UCSD-AML1 (cell line): Measurements from ENCODE around the gene CCDC34.
"Not testable (repeated sequence)": the region's sequence is repeated elsewhere in the genome, so short reads cannot be mapped to it uniquely, and the experiment has no call there.

Experiments
- DNase-seq: peaks from one replicate; lab custom pipeline; 2025; ENCODE audit not compliant: unreplicated experiment; lab: John Stamatoyannopoulos, UW

CCDC34 gene

DNA sequence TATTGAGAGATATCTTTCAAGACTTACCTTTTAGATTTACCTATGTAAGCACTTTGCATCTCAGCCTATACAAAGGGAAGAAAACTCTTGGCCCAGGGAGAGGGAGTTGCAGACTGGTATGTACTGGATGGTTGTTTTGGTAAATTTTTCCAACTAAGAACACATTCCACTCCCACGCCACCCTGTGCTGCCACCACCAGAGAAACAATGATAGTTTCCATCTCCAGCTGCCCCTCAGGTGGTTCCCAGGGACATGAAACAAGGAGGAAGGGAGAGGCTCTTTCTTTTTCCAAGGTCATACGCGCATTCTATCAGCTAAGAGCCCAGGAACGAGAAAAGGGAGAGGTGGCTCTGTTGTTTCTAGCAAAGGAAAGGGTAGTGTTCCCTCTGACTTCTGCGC, 34.4 kb downstream of the CCDC34 start:
- no peak for DNase-seq

DNA sequence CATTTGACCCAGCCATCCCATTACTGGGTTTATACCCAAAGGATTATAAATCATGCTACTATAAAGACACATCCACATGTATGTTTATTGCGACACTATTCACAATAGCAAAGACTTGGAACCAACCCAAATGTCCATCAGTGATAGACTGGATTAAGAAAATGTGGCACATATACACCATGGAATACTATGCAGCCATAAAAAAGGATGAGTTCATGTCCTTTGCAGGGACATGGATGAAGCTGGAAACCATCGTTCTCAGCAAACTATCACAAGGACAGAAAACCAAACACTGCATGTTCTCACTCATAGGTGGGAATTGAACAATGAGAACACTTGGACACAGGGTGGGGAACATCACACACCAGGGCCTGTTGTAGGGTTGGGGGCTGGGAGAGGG, 36.0 kb downstream of the CCDC34 start:
- not testable (repeated sequence) for DNase-seq

DNA sequence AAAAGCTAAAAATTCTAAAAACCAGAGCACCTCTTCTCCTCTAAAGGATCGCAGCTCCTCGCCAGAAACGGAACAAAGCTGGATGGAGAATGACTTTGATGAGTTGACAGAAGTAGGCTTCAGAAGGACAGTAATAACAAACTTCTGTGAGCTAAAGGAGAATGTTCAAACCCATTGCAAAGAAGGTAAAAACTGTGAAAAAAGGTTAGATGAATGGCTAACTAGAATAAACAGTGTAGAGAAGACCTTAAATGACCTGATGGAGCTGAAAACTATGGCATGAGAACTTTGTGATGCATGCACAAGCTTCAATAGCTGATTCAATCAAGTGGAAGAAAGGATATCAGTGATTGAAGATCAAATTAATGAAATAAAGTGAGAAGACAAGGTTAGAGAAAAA, 40.8 kb downstream of the CCDC34 start:
- DNase-seq = not testable (repeated sequence)

DNA sequence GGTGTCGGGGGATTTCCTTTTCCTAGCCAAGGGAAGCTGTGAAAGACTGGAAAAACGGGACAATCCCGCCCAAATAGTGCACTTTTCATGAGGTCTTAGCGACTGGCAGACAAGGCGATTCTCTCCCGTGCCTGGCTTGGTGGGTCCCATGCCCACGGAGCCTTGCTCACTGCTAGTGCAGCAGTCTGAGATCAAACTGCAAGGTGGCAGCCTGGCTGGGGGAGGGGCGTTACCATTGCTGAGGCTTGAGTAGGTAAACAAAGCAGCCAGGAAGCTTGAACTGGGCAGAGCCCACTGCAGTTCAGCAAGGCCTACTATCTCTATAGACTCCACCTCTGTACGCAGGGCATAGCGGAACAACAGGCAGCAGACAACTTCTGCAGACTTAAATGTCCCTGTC, 41.7 kb downstream of the CCDC34 start:
- DNase-seq = not testable (repeated sequence)

DNA sequence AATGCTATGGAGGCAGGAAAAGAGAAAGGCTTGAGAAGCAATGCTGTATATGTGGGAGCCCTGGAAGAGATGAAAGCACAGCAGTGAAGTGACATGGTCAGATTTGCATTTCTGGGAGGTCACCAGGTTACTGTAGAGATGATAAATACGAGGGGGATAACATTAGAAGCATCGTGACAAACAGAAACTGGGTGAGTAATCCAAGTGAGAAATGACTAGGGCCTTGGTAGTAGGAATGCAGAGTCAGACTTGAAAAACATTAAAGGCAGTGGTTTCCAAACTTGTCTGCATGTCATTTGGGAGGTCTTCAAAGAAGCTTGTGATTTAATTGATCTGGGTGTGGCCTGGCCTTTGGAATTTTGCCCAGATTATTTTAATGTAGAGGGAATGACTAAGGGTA, 43.9 kb downstream of the CCDC34 start:
- no peak for DNase-seq

DNA sequence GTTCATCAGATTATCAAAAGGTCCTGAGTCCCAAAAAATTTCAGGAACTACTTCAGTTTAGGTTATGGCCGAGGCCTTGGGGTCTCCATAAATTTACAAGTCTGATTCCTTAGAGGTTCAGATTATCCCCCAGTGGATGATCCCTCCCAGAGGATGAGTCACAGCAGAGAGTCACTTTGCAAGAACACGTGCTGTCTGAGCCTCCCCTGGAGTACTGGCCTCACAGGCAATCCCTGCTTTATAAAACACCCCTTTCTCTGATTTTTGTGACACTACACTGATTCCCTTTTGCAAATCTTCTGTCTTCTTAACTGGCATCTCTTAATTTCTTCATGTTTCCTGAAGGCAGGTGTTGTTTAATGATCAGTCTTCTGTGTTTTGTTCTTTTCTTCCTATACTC, 45.3 kb downstream of the CCDC34 start:
- DNase-seq = no peak

DNA sequence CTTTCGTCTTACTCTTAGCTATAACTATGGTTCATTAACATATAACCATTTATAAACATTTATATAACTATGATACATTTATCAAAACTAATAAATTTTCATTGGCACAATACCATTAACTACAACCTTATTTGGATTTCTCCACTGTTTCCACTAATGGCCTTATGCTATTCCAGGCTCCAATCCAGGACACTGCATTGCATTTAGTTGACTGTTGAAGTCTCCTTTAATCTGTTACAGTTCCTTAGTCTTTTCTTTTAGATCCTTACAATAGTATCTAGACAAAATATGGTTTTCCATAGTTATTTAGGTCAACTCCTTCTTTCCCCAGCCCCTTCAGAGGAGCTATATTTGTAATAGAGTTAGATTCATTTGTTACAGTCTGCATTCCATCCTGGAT, 47.2 kb downstream of the CCDC34 start:
- no peak for DNase-seq

DNA sequence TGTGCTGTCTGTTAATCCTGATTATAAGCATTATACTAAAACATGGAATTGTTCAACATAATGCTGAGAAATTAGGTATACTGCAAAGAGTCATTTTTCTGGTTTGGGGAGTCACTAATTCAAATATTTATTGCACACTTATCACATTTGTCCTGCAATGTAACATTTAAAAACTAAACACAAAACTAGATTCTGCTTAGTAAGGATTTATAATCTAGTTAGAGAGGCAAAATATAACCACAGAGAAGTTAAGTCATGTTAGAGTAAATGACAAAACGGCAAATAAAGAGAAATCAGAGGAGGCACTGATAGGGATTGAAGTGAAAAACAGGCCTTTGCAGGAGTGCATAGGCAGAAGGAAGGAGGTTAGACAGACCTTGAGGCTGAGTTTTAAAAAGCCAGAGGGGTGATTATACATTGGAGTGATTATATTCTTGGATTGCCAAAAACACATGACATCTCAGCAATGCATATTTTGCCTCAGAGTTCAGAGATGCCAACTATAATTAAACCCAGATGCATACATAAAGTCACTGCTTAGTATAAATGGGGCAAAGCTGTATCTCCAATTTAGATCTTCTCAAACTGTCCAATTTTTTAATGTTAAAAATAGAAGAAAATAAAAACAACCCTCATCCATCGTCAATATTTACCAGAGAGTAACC, 49.7 kb downstream of the CCDC34 start:
- no peak for DNase-seq

DNA sequence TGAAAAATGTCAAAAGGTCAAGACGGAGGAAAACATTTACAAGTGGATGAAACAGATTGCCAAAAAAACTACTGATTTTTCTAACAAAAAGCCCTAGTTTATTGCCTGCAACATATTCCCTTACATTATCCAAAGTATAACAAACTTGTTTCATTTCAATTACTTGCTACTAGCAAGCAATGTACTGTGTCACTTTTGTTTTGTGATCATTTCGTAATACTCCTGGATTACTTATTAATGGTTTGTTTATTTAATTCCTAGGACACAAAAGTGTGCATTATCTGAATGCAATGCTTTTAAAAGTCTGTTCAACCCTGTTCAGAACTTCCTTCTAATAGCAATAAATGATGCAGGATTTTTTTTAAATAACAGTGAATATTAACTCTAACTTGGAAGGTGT, 50.9 kb downstream of the CCDC34 start:
- DNase-seq = no peak

DNA sequence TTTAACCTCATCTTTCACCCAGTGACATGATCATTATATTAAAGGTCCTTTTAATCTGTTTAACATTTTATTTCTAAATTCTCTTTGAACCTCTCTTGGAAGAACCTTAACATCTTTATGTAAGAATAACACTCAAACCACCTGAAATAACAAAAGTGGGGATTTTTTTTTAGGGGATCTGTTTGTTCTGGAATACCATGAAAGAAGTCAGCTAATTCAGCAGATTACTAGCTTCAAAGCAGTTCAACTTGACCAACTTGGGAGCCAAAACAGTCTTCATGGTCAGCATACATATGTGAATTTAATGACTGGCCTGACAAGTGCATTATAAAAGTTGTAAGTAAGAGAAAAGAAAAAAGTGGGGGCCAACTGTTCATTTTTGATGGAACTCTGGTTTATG, 52.3 kb downstream of the CCDC34 start:
- no peak for DNase-seq

DNA sequence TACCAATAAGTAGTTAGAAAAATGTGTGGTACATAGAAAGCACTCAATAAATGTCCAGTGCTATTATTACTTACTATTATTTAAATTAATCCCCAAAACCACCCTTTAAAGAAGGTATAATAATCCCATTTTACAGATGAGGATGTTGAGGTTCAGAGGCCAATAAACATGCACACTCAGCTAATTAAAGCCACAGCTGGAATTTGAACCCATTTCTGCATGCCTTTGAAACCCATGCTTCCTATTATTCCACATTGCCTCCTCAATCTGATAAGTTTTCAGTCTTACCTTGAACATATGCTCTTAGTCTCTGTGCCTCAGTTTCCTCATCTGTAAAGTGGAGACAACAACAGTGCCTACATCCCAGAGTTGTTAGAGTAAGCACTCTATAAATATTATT, 52.8 kb downstream of the CCDC34 start:
- DNase-seq = no peak

DNA sequence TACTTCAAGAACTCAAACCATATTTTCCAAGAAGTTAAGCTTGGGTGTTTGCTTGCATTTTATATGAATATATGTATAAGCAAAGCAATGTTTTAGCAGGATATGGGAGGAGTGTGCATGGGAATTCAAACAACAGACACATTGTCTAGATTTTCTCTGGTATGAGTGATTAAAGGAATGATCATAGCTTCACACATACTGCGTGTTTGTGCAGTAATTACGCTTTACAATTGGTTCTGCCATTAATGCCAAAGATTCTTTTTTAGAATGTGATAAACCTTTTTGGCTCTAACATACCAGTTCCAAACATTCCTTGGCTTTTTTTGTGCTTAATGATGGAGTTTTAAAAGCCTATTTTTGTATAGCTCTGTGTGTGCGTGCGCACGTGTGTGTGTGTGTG, 54.0 kb downstream of the CCDC34 start:
- no peak for DNase-seq

DNA sequence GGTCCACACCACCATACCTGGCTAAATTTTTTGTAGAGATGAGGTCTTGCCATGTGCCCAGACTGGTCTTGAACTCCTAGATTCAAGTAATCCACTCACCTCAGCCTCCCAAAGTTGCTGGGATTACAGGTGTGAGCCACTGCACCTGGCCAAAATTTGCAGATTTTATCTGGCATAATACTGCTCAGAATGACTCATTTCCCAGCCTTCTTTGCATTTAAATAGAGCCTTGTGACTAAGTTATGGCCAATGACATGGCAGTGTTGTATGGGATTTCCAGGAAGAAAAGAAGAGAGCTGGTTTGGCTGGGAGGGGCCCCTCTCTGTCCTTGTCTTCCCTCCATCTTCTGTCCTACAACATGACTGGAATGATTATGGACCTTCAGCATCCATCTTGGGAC, 55.8 kb downstream of the CCDC34 start:
- no peak for DNase-seq

DNA sequence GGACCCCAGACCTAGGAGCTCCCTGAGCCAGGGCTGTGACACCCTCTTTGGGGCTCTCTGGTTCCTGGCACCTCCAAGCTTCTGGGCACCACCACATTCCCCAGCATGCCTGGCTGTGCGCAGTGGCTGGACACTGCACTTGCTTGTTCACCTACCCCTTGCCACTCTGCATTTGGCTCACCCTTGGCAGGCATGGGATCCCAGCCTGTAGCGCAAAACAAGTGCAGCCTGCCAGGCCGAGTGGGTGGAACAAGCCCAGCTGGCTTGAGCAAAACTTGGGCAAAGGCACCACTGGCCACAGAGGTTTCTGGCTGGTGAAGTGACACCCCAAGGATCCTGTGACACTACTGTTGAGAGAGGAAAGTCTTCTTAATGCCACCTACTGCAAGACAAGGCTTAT, 57.3 kb downstream of the CCDC34 start:
- DNase-seq = no peak

DNA sequence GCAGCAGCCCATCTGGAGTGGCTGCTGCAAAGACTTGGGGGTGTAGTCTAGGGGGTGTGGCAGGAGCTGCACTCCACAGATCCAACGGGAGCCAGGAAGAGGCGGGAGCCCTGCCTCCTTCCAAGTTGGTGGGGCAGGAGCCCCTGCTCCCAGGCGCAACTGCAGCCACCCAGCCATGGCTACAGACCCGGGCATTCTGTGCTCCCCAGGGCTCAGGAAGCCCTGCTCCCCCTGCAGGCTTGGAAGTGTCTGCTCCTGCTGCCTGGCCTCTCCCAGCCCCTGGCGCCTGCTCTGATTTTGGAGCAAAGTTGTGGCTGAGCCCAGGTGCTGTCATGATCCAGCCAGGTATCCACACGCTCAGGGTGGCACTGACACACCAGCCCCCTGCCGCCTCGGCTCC, 58.5 kb downstream of the CCDC34 start:
- DNase-seq = no peak

DNA sequence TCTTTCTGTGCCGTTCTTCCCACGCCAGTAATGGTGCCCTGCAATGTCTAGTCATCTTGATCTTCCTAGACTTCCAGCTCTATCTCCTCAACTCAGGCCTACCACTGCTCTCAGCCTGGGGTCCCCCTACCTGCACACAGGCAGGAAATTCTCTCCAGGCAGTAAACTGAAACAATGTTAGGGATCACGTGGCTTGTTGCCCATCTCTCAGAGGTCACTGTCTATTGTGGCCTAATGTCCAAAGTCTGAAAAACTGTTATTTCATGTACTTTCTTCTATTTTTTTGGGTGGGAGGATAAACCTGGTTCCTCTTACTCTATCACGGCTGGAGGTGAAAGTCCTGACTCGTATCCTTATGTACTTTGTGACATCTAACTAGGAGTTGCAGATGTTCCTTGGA, 59.1 kb downstream of the CCDC34 start:
- DNase-seq = no peak

DNA sequence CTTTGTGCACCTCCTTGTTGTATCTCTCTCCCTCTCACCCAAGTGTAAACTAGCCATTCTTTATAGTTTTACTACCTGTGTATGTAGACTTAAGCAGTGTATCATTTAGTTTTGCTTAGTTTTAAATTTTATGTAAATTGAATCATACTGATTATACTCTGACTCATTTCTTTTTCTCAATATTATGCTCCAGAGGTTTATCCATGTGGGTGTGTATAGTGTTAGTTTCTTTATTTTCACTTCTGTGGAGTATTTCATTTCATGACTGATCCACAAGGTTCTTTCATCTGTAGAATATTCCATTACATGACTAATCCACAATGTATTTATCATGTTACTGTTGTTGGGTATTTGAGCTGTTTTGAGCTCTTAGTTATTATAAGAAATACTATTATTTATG, 62.0 kb downstream of the CCDC34 start:
- no peak for DNase-seq

DNA sequence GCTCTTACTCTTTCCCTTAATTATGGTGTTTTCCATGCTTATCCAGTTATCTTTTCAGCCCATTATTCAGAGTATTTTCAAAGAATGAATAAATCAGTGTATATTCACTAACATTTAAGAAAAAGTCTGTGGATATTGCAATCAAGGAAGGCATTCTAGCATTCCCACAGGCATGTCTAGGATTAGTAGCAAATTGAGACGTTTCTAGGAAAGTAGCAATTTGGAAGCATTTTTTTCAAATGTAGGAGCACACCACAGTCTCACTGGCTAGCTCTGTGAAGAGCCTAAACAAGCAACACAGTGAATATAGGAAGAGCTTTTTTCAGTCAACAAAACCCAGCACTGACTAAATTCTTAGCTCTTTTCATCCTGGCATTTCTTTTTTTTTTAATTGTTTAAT, 65.4 kb downstream of the CCDC34 start:
- DNase-seq = no peak

DNA sequence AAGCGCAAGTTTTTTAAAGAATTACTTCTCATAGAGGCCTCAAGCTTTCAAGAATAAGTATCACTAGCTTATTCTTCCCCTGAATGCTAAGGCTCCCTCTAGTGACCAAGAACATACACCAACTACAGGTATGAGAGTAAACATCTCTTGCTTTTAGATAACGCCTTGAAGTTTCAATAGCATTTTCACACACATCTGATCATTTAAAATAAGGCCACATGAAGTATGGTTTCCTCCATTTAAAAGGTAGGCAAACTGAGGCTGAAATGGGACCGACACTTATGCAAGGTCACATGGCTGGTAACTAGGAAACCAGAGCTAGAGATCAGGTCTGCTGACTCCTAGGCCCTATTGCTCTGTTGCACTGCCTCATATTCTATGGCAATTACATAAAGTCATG, 66.5 kb downstream of the CCDC34 start:
- DNase-seq = no peak

DNA sequence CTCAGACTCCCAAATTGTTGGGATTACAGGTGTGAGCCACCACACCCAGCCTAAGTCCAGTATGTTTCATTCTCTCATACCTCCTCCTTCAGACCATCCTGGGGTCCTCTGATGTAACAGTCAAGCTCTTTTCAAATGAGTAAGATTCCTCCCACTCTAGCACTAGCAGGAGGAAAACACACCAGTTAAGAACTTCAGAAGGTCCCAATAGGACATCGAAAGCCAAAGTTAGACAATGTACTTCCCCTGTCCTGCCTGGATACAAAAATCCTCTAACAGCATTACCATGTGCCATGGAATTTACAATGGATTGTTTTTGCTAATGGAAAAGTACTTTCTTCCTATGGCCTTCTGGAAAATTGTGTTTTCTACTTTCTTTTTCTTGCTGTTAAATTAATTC, 67.1 kb downstream of the CCDC34 start:
- no peak for DNase-seq

DNA sequence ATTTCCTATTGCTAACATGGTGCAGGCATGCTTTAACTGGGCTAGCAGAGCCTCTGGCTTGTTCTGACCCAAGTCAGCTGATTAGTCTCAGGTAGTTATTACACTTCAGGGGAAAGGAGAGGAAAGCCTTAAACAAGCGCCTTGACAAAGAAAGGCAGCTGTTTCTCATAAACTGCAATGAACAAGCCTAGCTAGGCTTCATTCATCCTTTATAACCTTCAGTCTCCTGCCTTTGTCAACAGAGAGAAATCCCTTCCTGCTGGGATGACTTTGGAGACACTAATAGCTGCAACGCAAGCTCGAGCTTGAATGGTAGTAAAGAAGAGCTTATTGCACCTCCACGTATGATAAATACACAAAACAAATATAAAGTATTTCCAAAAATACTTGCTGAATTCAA, 68.4 kb downstream of the CCDC34 start:
- DNase-seq = no peak

DNA sequence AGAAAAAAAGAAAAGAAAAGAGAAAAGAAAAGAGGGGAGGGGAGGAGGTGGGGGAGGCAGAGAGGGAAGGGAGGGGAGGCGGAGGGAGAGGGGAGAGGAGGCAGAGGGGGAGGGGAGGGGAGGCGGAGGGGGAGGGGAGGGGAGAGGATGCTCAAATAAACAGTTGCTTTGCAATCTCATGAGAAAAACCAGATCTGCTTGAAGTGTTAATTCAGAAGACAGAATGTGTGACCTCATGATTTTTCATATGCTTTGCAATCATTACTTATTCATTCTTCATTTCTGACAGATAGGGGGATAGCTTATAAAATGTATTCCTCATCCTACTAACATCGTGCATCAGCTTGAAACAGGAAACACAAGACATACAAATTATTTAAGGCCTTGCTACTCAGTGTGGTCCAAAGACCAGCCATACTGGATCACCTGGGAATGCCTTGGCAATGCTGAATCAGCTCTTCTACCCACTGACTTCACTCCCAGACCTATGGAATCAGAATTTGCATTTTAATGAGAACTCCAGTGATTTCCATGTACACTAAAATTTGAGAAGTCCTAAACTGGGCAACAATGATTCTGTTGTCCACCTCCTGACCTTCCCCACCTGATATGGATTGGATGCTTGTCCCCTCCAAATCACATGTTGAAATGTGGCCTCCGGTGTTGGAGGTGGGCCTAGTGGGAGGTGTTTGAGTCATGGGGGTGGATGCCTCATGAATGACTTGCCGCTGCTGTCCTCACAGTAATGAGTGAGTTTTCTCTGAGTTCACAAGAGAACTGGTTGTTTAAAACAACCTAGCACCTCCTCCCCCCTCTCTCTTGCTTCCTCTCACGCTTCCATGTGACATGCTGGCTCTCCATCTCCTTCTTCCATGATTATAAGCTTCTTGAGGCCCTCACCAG, 69.2 kb downstream of the CCDC34 start:
- DNase-seq = no peak

DNA sequence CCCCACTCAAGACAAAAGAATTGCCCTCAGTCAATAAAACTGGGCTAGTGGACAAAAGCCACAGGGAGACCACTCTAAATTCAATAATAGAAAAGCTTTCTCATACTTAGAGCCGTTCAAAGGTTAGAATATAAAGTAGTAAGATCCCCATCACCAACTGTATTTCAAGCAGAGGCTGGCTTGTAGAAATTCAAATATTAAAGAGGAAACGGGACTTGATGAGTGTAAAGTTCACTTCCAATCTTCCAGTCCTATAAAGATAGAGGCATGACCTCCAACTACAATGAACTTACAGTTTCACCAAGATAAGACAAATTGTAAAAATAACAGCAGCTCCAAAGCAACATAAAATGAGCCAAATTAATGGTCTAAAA, 70.4 kb downstream of the CCDC34 start:
- no peak for DNase-seq
